Fibroblast of pulmonary artery (primary cell): Measurements from ENCODE around the gene C7.
"Not testable (repeated sequence)": the region's sequence is repeated elsewhere in the genome, so short reads cannot be mapped to it uniquely, and the experiment has no call there.

Experiments used
- DNase-seq: peaks from one replicate; pipeline ENCODE4 v3.0.0-alpha.2; 2010; ENCODE audit warnings: low read depth
- H3K4me3 ChIP-seq: replicated peaks from 2 replicates; pipeline ENCODE4 v1.5.1; 2011; ENCODE audit warnings: low read depth, mild to moderate bottlenecking, control low read depth, low read length, moderate library complexity
- TF ChIP-seq, protein P1 (sequence below): IDR thresholded peaks from 2 replicates; pipeline ENCODE4 v1.5.1; 2011; ENCODE audit warnings: mild to moderate bottlenecking, control low read depth, low read length, inconsistent platforms; ENCODE audit errors: missing control alignments

Gene C7

DNA sequence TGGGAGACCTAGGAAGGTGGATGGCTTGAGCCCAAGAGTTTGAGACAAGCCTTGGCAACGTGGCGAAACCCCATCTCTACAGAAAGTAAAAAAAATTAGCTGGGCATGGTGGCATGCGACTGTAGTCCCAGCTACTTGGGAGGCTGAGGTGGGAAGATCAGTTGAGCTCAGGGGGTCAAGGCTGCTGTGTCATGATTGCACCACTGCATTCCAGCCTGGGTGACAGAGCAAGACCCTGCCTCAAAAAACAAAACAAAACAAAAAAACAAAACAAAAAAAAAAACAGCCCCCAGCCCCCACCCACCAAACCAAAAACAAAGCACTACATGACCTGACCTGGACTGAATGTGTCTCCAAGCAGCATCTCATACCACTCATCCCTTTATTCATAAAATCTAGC is 33.3 kb upstream of the C7 start:
- TF ChIP-seq, protein P1, sequence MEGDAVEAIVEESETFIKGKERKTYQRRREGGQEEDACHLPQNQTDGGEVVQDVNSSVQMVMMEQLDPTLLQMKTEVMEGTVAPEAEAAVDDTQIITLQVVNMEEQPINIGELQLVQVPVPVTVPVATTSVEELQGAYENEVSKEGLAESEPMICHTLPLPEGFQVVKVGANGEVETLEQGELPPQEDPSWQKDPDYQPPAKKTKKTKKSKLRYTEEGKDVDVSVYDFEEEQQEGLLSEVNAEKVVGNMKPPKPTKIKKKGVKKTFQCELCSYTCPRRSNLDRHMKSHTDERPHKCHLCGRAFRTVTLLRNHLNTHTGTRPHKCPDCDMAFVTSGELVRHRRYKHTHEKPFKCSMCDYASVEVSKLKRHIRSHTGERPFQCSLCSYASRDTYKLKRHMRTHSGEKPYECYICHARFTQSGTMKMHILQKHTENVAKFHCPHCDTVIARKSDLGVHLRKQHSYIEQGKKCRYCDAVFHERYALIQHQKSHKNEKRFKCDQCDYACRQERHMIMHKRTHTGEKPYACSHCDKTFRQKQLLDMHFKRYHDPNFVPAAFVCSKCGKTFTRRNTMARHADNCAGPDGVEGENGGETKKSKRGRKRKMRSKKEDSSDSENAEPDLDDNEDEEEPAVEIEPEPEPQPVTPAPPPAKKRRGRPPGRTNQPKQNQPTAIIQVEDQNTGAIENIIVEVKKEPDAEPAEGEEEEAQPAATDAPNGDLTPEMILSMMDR, result no peak
- DNase-seq, result no peak
- H3K4me3 ChIP-seq, result no peak overlapping the region

- no peak overlapping the region for H3K4me3 ChIP-seq
- TF ChIP-seq, protein P1, result no peak
- DNase-seq, result no peak
These were observed 31.8 kb upstream of the C7 start for GRCh38 chr5:40877371-40877988.

- H3K4me3 ChIP-seq, result no peak overlapping the region
- peak; percentile 60 for DNase-seq
- TF ChIP-seq, protein P1, result peak; percentile 43
These were observed 29.9 kb upstream of the C7 start for GRCh38 chr5:40879163-40879942.

DNA sequence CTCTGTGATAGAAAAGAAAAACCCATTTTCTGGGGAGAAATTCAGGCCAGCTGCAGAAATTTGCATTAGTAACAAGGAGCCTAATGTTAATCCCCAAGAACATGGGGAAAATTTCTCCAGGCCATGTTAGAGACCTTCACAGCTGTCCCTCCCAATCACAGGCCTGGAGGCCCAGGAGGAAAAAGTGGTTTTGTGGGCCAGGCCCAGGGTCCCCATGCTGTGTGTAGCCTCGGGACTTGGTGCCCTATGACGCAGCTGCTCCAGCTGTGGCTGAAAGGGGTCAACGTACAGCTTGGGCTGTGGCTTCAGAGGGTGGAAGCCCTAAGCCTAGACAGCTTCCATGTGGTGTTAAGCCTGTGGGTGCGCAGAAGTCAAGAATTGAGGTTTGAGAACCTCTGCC is 27.0 kb upstream of the C7 start:
- TF ChIP-seq, protein P1, result no peak
- DNase-seq, result no peak
- no peak overlapping the region for H3K4me3 ChIP-seq

DNA sequence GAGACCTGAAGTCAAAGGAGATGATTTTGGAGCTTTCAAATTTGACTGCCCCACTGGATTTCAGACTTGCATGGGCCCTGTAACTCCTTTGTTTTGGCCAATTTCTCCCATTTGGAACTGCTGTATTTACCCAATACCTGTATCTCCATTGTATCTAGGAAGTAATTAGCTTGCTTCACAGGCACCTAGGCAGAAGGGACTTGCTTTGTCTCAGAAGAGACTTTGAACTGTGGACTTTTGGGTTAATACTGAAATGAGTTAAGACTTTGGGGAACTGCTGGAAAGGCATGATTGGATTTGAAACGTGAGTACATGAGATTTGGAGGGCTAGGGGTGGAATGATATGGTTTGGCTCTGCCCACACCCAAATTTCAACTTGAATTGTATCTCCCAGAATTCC is 26.2 kb upstream of the C7 start:
- DNase-seq, H3K4me3 ChIP-seq: not testable (repeated sequence)

DNA sequence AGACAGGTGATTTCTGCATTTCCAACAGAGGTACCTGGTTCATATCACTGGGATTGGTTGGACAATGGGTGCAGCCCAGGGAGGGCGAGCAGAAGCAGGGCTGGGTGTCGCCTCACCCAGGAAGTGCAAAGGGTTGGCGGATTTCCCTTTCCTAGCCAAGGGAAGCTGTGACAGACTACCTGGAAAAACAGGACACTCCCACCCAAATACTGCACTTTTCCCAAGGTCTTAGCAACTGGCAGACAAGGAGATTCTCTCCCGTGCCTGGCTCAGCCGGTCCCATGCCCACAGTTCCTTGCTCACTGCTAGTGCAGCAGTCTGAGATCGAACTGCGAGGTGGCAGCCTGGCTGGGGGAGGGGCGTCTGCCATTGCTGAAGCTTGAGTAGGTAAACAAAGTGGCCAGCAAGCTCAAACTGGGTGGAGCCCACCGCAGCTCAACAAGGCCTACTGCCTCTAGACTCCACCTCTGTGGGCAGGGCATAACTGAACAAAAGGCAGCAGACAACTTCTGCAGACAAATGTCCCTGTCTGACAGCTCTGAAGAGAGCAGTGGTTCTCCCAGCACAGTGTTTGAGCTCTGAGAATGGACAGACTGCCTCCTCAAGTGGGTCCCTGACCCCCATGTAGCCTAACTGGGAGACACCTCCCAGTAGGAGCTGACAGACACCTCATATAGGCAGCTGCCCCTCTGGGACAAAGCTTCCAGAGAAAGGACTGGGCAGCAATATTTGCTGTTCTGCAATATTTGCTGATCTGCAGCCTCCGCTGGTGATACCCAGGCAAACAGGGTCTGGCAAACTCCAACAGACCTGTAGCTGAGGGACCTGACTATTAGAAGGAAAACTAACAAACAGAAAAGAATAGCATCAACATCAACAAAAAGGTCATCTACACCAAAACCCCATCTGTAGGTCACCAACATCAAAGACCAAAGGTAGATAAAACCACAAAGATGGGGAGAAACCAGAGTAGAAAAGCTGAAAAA is 13.6 kb upstream of the C7 start:
- not testable (repeated sequence) for H3K4me3 ChIP-seq, DNase-seq

DNA sequence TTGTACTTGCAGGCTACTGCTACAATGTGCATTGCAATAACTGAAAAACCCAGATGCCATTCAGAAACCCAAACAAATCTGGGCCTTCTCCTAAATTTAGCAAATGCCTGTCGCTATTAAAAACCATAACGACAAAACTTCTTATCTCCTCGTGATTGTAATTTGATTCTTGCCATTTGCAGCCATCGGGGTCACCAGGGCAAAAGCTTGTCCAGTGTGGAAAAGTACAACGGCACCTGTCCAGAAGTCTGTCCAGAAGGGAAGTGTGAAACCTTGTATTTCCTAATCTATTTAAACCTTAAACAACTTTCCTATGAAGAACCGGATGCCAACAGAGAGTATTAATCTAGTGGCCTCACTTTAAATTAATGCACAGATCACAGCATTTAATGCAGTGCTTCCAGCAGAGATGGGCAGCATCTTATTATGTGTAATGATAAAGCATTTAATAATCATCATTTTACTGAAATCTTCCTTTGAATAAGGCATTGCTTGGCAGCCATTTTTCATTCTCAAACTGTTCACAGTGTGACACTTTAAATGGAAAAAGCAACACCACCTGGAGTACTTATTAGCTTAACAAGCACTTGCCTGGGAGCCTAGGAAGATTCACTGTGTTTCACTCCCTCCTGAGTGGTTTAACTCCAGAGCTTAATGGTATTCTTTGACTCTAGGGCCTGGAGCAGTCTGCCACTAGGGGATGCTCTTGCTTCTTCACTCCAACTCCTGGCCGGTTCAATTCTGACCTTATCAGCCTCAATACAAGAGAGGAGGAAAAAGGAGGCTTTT is 4.9 kb upstream of the C7 start:
- TF ChIP-seq, protein P1, result no peak
- no peak overlapping the region for H3K4me3 ChIP-seq
- DNase-seq, result peak; percentile 93
